Measurements from ENCODE around the gene CCDC50.

DNA sequence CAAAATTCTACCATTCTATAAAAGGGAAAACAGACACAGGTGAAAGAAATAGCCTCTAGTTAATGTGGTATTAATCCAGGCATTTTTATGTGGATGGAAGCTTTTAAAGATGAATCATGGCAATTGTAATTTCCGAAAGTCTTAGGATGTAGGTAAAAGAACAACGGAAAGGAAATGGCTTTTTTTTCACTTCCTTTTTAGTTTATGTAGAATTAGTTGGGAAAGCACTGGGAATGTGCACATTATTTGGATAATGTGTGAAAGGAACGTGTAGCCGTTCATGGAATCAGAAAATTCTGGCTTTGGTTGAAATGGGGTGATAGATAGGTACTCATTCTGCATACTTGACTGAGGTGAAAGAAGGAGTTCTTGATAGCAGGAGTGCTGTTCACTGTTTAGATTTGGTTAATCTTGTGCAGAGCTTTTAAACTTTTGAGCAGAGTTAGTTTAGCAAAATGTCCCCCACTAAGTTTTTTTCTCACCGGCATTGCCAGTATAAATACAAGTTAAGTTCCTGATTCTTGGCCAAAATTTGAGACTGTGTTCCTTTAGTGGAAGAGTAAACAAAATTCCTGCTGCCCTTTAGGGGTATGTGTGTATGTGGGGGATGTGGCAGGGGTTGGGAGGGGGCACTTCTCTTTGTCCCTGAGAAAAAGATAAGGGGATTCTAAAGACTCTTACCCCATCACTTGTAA lies 21.3 kb downstream of the CCDC50 start:
- TF ChIP-seq, protein P1, sequence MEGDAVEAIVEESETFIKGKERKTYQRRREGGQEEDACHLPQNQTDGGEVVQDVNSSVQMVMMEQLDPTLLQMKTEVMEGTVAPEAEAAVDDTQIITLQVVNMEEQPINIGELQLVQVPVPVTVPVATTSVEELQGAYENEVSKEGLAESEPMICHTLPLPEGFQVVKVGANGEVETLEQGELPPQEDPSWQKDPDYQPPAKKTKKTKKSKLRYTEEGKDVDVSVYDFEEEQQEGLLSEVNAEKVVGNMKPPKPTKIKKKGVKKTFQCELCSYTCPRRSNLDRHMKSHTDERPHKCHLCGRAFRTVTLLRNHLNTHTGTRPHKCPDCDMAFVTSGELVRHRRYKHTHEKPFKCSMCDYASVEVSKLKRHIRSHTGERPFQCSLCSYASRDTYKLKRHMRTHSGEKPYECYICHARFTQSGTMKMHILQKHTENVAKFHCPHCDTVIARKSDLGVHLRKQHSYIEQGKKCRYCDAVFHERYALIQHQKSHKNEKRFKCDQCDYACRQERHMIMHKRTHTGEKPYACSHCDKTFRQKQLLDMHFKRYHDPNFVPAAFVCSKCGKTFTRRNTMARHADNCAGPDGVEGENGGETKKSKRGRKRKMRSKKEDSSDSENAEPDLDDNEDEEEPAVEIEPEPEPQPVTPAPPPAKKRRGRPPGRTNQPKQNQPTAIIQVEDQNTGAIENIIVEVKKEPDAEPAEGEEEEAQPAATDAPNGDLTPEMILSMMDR (IDR thresholded peaks at IDR 0.05; ENCODE audit: low read depth, low read length, poor library complexity, severe bottlenecking), result no peak
- no peak for TF ChIP-seq EZH2phosphoT487 (IDR thresholded peaks at IDR 0.05; ENCODE audit: borderline replicate concordance, low read length)
